ENCODE results near the gene CAMK2D.

The CAMK2D gene

DNA sequence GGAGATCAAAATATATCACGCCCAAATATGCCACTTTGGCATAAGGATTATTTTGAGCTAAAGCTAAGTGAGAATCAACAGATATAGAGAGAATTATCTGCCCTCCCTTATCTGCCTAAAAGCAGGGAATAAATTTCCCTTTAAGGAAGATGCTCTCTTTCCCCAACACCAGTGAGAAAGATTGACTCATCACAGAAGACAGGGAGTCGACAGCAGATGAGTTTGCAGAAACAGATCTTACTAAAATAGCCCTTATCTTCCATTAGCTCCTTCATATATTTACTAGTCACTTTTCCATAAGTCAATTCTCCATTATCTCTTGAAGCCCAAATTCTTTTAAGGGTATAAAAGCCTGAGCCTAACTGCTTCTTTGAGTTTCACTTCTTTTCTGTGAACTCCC lies 156.6 kb downstream of the CAMK2D start:
- no peak for DNase-seq (ENCODE audit: low read depth)

DNA sequence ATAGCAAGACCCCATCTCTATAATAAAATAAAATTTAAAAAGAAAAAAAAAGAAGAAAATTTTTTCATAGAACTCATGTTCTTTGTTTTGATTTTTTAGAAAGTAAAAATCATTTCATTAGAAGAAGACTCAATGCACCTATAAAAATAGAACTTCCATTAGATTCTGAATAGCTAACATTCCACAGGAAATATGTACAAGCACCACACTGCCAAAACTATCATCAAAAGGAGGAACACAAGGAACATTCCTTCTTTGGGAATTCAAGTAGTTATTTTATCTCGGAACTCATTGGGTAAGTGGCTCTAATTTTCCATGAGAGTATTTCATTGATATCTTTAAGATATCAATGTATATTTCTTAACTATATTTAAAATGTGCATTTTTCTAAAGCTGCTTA lies 157.6 kb downstream of the CAMK2D start:
- no peak for DNase-seq (ENCODE audit: low read depth)

GRCh38 chr4:113602646-113603228 lies 158.8 kb downstream of the CAMK2D start:
- DNase-seq (ENCODE audit: low read depth): no peak

DNA sequence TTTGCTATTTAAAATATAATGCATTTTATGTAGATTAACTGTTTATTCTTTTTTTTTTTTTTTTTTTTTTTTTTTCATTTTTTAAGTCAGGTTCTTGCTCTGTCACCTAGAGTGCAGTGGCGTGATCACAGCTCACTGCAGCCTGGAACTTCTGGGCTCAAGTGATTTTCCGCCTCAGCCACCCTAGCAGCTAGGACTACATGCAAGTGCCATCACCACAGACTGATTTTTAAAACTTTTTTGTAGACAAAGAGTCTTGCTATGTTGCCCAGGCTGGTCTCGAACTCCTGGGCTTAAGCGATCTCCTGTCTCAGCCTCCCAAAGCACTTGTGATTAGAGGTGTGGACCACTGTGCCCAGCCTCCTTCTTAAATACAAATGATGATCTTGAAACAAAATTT lies 159.9 kb downstream of the CAMK2D start:
- no peak for DNase-seq (ENCODE audit: low read depth)

- DNase-seq (ENCODE audit: low read depth): no peak
Measured at GRCh38 chr4:113596396-113596795, 165.1 kb downstream of the CAMK2D start.

DNA sequence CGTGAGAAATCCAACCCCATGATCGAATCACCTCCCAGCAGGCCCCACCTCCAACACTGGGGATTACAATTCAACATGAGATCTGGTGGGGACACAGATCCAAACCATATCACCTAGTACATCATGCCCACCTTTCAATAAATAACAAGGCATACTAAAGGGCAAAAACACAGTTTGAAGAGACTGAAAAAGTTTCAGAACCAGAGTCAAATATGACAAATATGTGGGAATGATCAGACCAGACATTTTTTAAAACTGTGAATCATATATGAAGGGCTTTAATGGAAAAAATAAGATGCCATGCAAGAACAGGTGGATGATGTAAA lies 167.3 kb downstream of the CAMK2D start:
- no peak for DNase-seq (ENCODE audit: low read depth)

DNA sequence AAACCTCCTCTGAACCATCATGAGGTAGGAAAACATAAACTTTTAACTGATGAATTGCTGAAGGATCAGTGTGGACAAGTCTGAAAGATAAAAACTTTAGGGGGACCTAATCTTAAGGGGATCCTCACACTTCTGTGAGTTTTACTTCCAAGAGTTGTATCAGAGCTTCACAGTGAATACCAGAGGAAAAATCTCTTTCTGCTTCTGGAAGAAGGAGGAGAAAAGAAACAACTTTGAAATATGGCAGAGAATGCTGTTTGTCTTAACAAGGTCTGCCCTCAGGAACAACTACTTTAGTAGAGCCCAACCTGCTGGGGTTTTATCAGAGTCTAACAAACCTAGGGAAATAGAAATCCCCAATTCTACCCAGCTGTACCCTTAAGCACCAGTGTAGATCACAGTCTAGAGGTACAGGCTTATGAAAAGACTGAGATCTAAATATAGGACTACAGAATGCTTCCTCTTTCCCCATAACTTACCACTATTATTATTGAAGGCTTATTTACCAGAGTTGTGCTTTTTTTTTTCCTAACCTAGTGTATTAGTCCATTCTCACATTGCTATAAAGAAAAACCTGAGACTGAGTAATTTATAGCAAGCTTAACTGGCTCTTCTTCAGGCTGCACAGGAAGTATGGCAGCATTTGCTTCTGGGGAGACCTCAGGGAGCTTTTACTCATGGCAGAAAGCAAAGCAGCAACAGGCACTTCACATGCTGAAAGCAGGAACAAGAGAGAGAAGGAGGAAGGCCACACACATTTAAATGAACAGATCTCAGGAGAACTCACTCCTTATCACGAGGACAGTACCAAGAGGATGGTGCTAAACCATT lies 167.9 kb downstream of the CAMK2D start:
- DNase-seq (ENCODE audit: low read depth): no peak

DNA sequence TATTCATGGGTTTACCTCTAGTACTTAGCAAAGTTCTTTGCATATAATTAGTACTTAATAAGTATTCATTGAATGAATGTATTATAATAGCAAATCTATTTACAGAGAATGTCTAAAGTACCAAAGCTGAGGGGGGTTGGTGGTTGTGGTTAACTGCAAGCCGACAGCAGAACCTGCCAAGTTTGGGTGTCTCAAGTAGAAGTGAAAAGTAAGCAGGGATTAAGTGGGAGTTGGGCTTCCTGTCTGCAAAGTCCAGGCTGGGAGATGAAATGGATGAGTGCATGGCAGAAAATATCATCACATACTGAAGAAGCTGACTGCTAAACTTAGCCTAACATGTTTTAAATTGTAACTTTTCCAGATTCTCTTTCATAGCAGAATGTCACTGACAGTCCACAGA lies 169.6 kb downstream of the CAMK2D start:
- no peak for DNase-seq (ENCODE audit: low read depth)

DNA sequence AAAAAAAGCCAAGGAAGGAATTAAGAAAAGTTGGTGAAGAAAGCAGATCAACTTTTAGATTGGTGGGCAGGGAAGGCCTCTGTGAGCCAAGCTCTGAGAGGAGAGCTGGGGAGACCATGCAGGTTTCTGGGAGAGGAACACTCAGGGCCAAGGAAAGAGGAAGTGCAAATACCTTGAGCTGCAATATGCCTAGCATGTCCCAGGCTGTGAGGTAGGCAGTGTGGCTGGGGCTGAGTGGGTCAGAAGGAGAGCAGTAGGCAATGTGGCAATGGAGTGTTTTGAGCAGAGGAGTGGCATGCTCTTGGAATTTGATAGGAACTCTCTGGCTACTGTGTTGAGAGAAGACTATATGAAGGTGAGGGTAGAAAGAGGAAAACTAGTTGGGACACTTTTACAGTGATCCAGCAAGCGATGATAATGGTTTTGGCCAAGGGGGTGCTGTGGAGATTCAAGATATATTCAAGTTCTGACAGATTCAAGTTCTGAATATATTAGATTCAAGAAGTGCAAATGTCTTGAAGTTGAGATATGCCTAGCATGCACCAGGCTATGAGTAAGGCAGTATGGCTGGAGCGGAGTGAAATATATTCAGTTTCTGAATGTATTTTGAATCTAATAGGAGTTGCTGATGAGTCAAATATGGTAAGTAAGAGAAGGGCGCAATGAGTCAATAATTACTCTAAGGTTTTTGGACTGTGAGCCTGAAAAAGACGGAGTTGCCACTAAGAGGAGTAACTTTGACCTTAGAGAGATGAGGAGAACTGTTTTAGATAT lies 172.5 kb downstream of the CAMK2D start:
- no peak for DNase-seq (ENCODE audit: low read depth)

DNA sequence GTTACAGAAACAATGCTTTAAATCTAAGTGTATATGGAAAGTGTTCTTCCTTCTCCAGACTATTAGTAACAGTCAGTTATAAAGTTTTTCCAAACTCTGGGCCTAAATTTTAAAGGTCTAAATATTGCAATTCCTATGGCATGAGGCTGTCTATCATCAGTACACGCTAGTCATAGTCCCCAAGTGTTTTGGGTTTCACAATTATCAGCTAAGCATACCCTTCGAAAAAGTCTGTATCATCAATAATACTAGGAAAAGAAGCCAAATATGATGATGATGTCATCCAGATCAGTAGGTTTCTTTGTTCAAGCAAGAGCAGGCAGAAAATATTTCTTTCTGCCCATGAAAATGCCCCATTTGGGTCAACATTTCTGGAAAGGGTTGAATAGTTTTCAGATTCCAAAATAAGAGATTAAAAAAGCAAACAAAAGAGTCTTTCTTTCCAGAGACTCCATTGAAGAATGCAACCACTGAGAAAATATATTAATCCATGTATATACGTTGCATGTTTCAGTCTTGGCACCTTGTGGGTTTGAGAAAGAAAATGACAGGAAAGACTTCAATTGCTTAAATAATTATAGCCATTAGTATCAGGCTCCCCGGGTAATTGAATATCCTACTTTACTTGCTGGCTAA lies 173.8 kb downstream of the CAMK2D start:
- DNase-seq (ENCODE audit: low read depth): no peak

DNA sequence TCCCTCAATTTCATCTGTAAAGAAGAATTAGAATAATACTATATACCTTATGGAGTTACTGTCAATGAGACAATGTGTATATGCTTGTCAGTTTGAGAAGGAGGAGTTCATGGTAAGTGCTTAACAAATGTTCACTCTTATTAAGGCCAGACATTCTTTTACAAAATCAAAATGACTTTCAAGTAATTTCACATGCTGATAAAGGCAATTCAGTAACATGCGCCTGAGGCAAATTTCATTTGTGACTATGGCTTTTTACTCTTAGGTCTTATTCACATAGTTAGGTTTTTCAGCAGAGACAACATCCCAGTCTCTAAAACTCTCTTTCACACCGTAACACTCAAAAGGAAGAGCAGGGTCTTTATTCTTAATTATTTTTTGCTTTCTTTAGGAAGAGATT lies 174.4 kb downstream of the CAMK2D start:
- no peak for DNase-seq (ENCODE audit: low read depth)

DNA sequence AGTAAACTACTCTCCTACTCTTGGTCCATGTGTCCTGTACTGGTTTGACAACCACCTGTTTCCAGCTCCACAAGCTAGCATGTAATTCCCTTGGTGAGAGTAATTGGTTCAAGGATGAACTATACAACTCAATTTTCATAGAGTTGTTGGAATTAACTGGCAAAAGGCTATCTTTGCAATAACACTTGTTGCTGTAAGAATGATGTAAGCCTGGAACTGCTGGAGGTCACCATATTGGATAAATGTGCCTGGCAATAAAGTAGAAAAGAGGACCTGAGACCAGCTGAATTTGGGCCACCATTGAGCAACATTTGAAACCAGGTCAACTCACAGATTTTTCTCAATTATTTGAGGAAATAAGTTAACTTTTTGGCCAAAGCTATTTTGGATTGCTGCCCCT lies 175.5 kb downstream of the CAMK2D start:
- no peak for DNase-seq (ENCODE audit: low read depth)

DNA sequence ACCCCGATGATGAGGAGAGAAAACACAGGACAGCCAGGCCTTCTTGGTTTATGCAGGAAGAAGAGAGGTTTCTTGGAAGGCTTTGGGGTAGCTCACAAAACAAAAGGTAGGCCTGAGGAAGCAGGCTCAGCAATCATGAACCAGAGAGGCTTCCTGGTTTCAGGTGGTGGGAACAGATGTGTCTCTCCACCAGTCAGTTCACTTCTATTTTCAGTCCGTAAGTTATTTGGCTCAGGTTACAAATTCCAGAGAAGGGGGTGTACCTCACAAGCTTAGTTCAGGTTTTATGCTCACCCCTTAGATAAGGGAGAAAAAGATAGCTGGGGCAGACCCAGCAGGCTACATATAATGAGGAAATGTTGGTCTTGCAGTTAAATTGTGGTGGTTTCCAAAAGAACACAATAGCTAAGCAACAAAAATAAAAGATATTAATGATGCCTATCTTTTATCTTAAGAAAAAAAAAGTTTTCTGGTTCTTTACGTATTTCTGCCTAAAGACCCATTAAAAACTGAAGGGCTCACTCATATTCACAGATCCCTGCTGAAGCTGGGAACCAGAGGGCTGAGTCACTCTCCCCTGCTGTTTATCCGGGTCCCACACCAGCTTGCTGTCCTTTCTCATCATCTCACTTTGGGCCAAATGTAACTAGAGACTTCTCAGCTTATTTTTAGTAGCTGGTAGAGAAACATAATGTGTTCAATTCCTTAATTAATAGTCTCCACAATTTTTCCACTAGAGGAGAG lies 177.0 kb downstream of the CAMK2D start:
- DNase-seq (ENCODE audit: low read depth): no peak

- DNase-seq (ENCODE audit: low read depth): no peak
Measured at GRCh38 chr4:113582737-113583136, 178.8 kb downstream of the CAMK2D start.

DNA sequence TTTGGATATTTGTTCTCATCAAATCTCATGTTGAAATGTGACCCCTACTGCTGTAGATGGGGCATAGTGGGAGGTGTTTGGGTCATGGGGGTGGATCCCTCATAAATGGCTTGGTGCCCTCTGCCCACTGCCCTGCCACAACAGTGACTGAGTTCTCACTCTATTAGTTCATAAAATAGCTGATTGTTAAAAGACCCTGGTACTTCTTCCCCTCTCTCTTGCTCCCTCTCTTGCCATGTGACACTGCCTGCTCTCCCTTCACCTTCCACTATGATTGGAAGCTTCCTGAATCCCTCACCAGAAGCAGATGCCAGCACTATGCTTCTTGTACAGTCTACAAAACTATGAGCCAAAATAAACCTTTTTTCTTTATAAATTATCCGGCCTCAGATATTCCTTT lies 182.2 kb downstream of the CAMK2D start:
- no peak for DNase-seq (ENCODE audit: low read depth)

DNA sequence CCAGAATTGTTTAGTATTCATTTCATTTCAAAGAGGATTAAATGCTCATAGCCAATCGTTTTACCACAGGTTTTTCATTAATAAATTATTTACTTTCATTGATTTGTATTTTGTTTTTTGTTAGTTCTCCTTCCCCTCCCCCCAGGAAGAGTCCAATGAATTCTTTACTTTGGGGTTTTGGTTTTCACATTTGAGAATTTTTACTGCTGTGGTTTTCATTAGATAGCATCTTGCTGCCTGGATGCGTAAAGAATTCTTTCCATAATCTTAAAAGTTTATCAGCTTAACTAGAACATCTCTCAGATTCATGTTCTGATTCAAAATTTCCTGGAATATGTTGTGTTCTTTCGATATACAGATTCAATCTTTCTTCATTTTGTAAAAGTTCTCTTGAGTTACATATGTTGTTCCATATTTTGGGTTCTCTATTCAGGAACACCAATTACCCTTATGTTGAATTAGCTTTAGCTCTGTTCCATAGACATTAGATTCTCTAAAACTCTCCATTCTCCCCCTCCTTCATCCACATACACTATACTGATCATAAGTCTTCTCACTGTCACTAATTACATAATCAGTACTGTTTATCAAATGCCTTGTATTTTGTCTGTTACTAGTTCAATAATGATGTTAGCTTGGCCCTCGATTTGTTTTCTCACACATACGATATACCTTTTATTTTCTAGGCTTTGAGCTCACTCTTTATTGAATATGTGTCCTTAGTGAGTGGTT lies 184.4 kb downstream of the CAMK2D start:
- DNase-seq (ENCODE audit: low read depth): no peak

DNA sequence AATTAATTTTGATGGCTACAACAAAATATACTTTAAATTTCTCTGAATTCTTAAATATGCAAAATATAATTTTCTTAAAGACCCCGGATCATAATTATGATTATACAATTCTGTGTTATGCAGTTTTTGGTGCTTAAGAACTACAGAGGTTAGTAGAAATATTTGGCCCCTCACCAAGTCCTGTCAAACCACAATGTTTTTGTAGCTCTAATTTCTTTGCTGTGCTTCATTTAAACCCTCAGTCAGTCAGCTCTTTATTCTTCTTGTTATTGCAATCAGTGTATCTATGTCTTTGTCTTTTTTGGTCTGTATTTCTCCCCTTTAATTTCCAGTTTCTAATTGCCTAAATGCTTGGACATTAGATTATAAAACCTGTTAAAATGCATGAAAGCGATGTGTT lies 186.1 kb downstream of the CAMK2D start:
- no peak for DNase-seq (ENCODE audit: low read depth)

DNA sequence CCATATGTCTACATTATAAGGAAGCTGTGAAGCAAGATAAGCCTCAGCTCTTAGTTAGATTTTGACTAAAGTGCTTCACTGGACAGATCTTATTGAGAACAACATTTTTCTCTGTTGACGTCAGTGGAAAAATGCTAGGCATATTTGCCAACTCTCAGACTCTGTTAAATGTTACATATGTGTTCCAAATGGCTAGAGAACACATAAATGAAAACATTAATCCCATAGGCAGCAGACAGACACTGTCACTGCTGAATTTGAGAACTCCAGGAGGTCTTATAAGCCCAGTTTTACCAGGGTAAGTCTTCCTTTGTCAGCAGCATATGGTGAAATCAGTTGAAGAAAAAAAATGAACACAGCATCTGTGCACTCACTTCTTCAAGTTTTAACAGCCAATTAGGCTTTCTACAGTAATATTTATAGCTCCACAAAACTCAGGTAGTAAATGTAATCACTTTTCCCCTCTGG lies 186.9 kb downstream of the CAMK2D start:
- no peak for DNase-seq (ENCODE audit: low read depth)

- no peak for DNase-seq (ENCODE audit: low read depth)
Measured at GRCh38 chr4:113572620-113573019, 188.9 kb downstream of the CAMK2D start.

- DNase-seq (ENCODE audit: low read depth): no peak
Measured at GRCh38 chr4:113566015-113566795, 195.3 kb downstream of the CAMK2D start.

GRCh38 chr4:113565702-113566012 lies 195.9 kb downstream of the CAMK2D start:
- DNase-seq (ENCODE audit: low read depth): no peak
